A549 (cell line): ENCODE data around the gene UNC13B.

Source experiments
- EP300 ChIP-seq, 2 experiments: fragments of >200 bp; sonication (Bioruptor Twin); formaldehyde crosslinking; IDR thresholded peaks; 2 replicates in 1 of 2; 3 replicates in 1 of 2; pipeline ENCODE4 v1.6.1; 2016 to 2017
- KDM5A ChIP-seq: fragments of 200-600 bp; sonication (generic); IDR thresholded peaks from 2 replicates; pipeline ENCODE4 v1.6.1; 2016; ENCODE audit warnings: antibody characterized with exemption, mild to moderate bottlenecking
- MAX ChIP-seq: IDR thresholded peaks from 2 replicates; pipeline ENCODE4 v1.6.1; 2012
- NR3C1 ChIP-seq: fragments of >200 bp; sonication (Bioruptor Twin); formaldehyde crosslinking; IDR thresholded peaks from 3 replicates; pipeline ENCODE4 v1.6.1; 2017
- PBX3 ChIP-seq: IDR thresholded peaks from 2 replicates; pipeline ENCODE4 v1.6.1; 2012
- POLR2A ChIP-seq: IDR thresholded peaks from 2 replicates; pipeline ENCODE4 v1.6.1; 2012; ENCODE audit warnings: mild to moderate bottlenecking, low read length
- RAD21 ChIP-seq, 2 experiments: fragments of >200 bp in 1 of 2; sonication (Bioruptor Twin) in 1 of 2; formaldehyde crosslinking in 1 of 2; IDR thresholded peaks in 1 of 2; conservative IDR thresholded peaks in 1 of 2; 2 replicates in 1 of 2; 3 replicates in 1 of 2; pipeline ENCODE4 v1.6.1; 2012 to 2018; ENCODE audit warnings: inconsistent platforms in 1 of 2
- TF ChIP-seq, protein P1 (sequence below): fragments of >200 bp; sonication (Bioruptor Twin); formaldehyde crosslinking; IDR thresholded peaks from 3 replicates; pipeline ENCODE4 v1.5.1; 2016

DNA sequence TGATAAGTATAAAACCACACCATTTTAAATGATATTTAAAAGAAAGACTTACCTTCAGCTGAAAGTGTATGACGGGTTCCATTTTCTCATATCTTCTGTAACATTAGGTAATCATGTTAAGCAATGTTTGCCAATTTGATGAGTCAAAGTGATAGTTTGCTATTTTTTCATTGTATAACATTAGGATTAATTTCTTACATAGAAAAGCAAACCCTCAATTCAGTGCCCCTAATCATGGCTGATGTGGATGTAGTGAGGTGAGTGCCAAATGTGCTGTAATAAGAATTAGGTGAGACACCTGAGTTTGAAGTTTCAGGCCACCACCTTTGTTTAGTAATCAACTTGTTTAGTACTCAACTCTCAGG lies 68.0 kb downstream of the UNC13B start:
- TF ChIP-seq NR3C1 (no peak), MAX (no peak), PBX3 (no peak), POLR2A (no peak), KDM5A (no peak), RAD21 (conservative IDR thresholded peaks at IDR 0.05 in 1 of 2, IDR thresholded peaks at IDR 0.05 in 1 of 2) (no peak), EP300 (IDR thresholded peaks at IDR 0.05) (no peak)
- TF ChIP-seq, protein P1, sequence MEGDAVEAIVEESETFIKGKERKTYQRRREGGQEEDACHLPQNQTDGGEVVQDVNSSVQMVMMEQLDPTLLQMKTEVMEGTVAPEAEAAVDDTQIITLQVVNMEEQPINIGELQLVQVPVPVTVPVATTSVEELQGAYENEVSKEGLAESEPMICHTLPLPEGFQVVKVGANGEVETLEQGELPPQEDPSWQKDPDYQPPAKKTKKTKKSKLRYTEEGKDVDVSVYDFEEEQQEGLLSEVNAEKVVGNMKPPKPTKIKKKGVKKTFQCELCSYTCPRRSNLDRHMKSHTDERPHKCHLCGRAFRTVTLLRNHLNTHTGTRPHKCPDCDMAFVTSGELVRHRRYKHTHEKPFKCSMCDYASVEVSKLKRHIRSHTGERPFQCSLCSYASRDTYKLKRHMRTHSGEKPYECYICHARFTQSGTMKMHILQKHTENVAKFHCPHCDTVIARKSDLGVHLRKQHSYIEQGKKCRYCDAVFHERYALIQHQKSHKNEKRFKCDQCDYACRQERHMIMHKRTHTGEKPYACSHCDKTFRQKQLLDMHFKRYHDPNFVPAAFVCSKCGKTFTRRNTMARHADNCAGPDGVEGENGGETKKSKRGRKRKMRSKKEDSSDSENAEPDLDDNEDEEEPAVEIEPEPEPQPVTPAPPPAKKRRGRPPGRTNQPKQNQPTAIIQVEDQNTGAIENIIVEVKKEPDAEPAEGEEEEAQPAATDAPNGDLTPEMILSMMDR = no peak
